ENCODE measurements around the gene DCST1.

DCST1 gene

GRCh38 chr1:155049651-155050559, 16.3 kb downstream of the DCST1 start:
- H3K4me3 ChIP-seq (replicated peaks; ENCODE audit: low read depth, low read length) = peak overlapping the region; percentile 89
- no peak for DNase-seq (ENCODE audit: extremely low read depth, low read depth)
- TF ChIP-seq CTCF (IDR thresholded peaks at IDR 0.05; ENCODE audit: low read depth, low read length, missing control alignments) = no peak

GRCh38 chr1:155050560-155051341, 17.1 kb downstream of the DCST1 start, which contains the start of gene ADAM15:
TSS of gene ADAM15 (plus strand) at chr1:155051316. CDS start at chr1:155051387, 71 bp downstream.
- DNase-seq (ENCODE audit: extremely low read depth, low read depth) = peak; percentile 44
- TF ChIP-seq CTCF (IDR thresholded peaks at IDR 0.05; ENCODE audit: low read depth, low read length, missing control alignments) = peak; percentile 89
- H3K4me3 ChIP-seq (replicated peaks; ENCODE audit: low read depth, low read length) = peak within 1 kb of the TSS; percentile 89

GRCh38 chr1:155051342-155051776, 17.7 kb downstream of the DCST1 start:
- DNase-seq (ENCODE audit: extremely low read depth, low read depth) = no peak
- no peak for TF ChIP-seq CTCF (IDR thresholded peaks at IDR 0.05; ENCODE audit: low read depth, low read length, missing control alignments)
- peak overlapping the region; percentile 89 for H3K4me3 ChIP-seq (replicated peaks; ENCODE audit: low read depth, low read length)

- peak overlapping the region; percentile 89 for H3K4me3 ChIP-seq (replicated peaks; ENCODE audit: low read depth, low read length)
- no peak for DNase-seq (ENCODE audit: extremely low read depth, low read depth)
- no peak for TF ChIP-seq CTCF (IDR thresholded peaks at IDR 0.05; ENCODE audit: low read depth, low read length, missing control alignments)
These were observed 18.3 kb downstream of the DCST1 start for GRCh38 chr1:155051777-155052398.

GRCh38 chr1:155052439-155053395, 19.1 kb downstream of the DCST1 start:
- H3K4me3 ChIP-seq (replicated peaks; ENCODE audit: low read depth, low read length) = peak overlapping the region; percentile 89
- DNase-seq (ENCODE audit: extremely low read depth, low read depth) = no peak
- TF ChIP-seq CTCF (IDR thresholded peaks at IDR 0.05; ENCODE audit: low read depth, low read length, missing control alignments) = peak; percentile 50

Data from HFF-Myc (cell line).